GOT3 (cell line): ENCODE measurements around the gene HNRNPR.
"Not testable (repeated sequence)": the region's sequence is repeated elsewhere in the genome, so short reads cannot be mapped to it uniquely, and the experiment has no call there.

Experiments
- DNase-seq: peaks from one replicate; lab custom pipeline; 2025; ENCODE audit warnings: mixed read lengths; lab: John Stamatoyannopoulos, UW

HNRNPR gene

GRCh38 chr1:23344111-23344986 is at the start of gene HNRNPR:
Gene HNRNPR, minus strand, starts transcription at chr1:23344284. Its CDS starts 3,276 bp downstream, at chr1:23341008.
- DNase-seq, result peak; percentile 95

- DNase-seq, result peak; percentile 57
These were observed 49.6 kb upstream of the HNRNPR start for GRCh38 chr1:23393706-23394105.

- no peak for DNase-seq
These were observed 48.2 kb upstream of the HNRNPR start for GRCh38 chr1:23392125-23392855.

- DNase-seq, result no peak
These were observed 45.8 kb upstream of the HNRNPR start for GRCh38 chr1:23389837-23390321.

GRCh38 chr1:23387494-23387893 is 43.4 kb upstream of the HNRNPR start:
- DNase-seq, result no peak

- DNase-seq, result no peak
These were observed 41.1 kb upstream of the HNRNPR start for GRCh38 chr1:23385119-23385621.

GRCh38 chr1:23384312-23385058 is 40.4 kb upstream of the HNRNPR start:
- DNase-seq, result no peak

- DNase-seq, result no peak
These were observed 39.7 kb upstream of the HNRNPR start for GRCh38 chr1:23383577-23384311.

GRCh38 chr1:23381233-23381885 is 37.3 kb upstream of the HNRNPR start:
- no peak for DNase-seq

GRCh38 chr1:23380719-23381118 is 36.6 kb upstream of the HNRNPR start:
- DNase-seq, result no peak

GRCh38 chr1:23380236-23380635 is 36.2 kb upstream of the HNRNPR start:
- DNase-seq, result not testable (repeated sequence)

GRCh38 chr1:23376890-23377811 is 33.1 kb upstream of the HNRNPR start:
- DNase-seq, result no peak

- DNase-seq, result not testable (repeated sequence)
These were observed 30.1 kb upstream of the HNRNPR start for GRCh38 chr1:23374079-23374735.

GRCh38 chr1:23371987-23372880 is 28.1 kb upstream of the HNRNPR start:
- no peak for DNase-seq

- DNase-seq, result no peak
These were observed 26.9 kb upstream of the HNRNPR start for GRCh38 chr1:23370709-23371584.

- no peak for DNase-seq
These were observed 26.2 kb upstream of the HNRNPR start for GRCh38 chr1:23370330-23370708.
